Bone marrow (tissue), 2 donors: Measurements from ENCODE around the gene FRRS1.
"Not testable (repeated sequence)": the region's sequence is repeated elsewhere in the genome, so short reads cannot be mapped to it uniquely, and the experiment has no call there.

ENCODE experiments used
- DNase-seq, 2 donors: peaks; one replicate each; lab custom pipeline; 2025; lab: John Stamatoyannopoulos, UW

The FRRS1 gene

GRCh38 chr1:99766378-99766800 lies at the start of gene FRRS1:
FRRS1 (minus strand) TSS chr1:99766635; CDS start chr1:99748768, 17,867 bp downstream.
- peak; percentile 6 to 64 for DNase-seq

- DNase-seq: no peak
Observed at GRCh38 chr1:99814373-99814900, 48.0 kb upstream of the FRRS1 start.

GRCh38 chr1:99811747-99812146 lies 45.3 kb upstream of the FRRS1 start:
- DNase-seq: no peak

- DNase-seq: no peak
Observed at GRCh38 chr1:99811075-99811474, 44.6 kb upstream of the FRRS1 start.

GRCh38 chr1:99808391-99809115 lies 42.1 kb upstream of the FRRS1 start:
- peak in 1 of 2 donors; percentile 79 for DNase-seq

GRCh38 chr1:99806882-99807281 lies 40.4 kb upstream of the FRRS1 start:
- DNase-seq: no peak

- no peak for DNase-seq
Observed at GRCh38 chr1:99801584-99801983, 35.1 kb upstream of the FRRS1 start.

- DNase-seq: not testable (repeated sequence)
Observed at GRCh38 chr1:99793861-99794260, 27.4 kb upstream of the FRRS1 start.

- no peak for DNase-seq
Observed at GRCh38 chr1:99789715-99790114, 23.3 kb upstream of the FRRS1 start.

- no peak for DNase-seq
Observed at GRCh38 chr1:99788896-99789295, 22.5 kb upstream of the FRRS1 start.

GRCh38 chr1:99786751-99787501 lies 20.5 kb upstream of the FRRS1 start:
- DNase-seq: no peak

- DNase-seq: no peak
Observed at GRCh38 chr1:99784809-99785255, 18.4 kb upstream of the FRRS1 start.

GRCh38 chr1:99784143-99784542 lies 17.7 kb upstream of the FRRS1 start:
- no peak for DNase-seq

GRCh38 chr1:99782920-99783319 lies 16.5 kb upstream of the FRRS1 start:
- DNase-seq: no peak

GRCh38 chr1:99782397-99782796 lies 16.0 kb upstream of the FRRS1 start:
- no peak for DNase-seq

- no peak for DNase-seq
Observed at GRCh38 chr1:99781798-99782197, 15.4 kb upstream of the FRRS1 start.

GRCh38 chr1:99777752-99778151 lies 11.3 kb upstream of the FRRS1 start:
- no peak for DNase-seq

GRCh38 chr1:99776120-99776519 lies 9.7 kb upstream of the FRRS1 start:
- DNase-seq: no peak

- DNase-seq: no peak
Observed at GRCh38 chr1:99772809-99773208, 6.4 kb upstream of the FRRS1 start.

GRCh38 chr1:99771513-99771918 lies 5.1 kb upstream of the FRRS1 start:
- DNase-seq: no peak

- no peak for DNase-seq
Observed at GRCh38 chr1:99768524-99769245, 2.2 kb upstream of the FRRS1 start.

GRCh38 chr1:99768104-99768503 lies 1.7 kb upstream of the FRRS1 start:
- no peak for DNase-seq
